GM21825 (cell line): ENCODE results near the gene MTA1.

Source experiments
- ATAC-seq: cut with Tn5 transposase; IDR thresholded peaks from one replicate; pipeline ENCODE4 v1.9.1; 2021; ENCODE audit warnings: mild to moderate bottlenecking, moderate library complexity; ENCODE audit not compliant: unreplicated experiment

MTA1 gene

GRCh38 chr14:105485739-105486162 is 66.1 kb downstream of the MTA1 start:
- no peak for ATAC-seq

- no peak for ATAC-seq
Measured at GRCh38 chr14:105486163-105486973, 66.7 kb downstream of the MTA1 start, which contains the start of gene CRIP1. Gene CRIP1 (plus strand): TSS chr14:105486886. CDS start chr14:105487260, 374 bp downstream.

GRCh38 chr14:105486974-105487448 is 67.4 kb downstream of the MTA1 start:
- no peak for ATAC-seq

GRCh38 chr14:105487449-105487985 is 67.9 kb downstream of the MTA1 start:
- no peak for ATAC-seq

- ATAC-seq: no peak
Measured at GRCh38 chr14:105487986-105488777, 68.6 kb downstream of the MTA1 start.

- no peak for ATAC-seq
Measured at GRCh38 chr14:105488781-105489541, 69.3 kb downstream of the MTA1 start.

- ATAC-seq: no peak
Measured at GRCh38 chr14:105489542-105490266, 70.1 kb downstream of the MTA1 start.

- peak; percentile 1 for ATAC-seq
Measured at GRCh38 chr14:105490267-105490571, 70.6 kb downstream of the MTA1 start.

- peak; percentile 54 for ATAC-seq
Measured at GRCh38 chr14:105490572-105491365, 71.1 kb downstream of the MTA1 start, which contains the start of gene TEDC1. Gene TEDC1 (plus strand): TSS chr14:105491246. CDS start chr14:105491376, 130 bp downstream.

- no peak for ATAC-seq
Measured at GRCh38 chr14:105491366-105491973, 71.8 kb downstream of the MTA1 start.

GRCh38 chr14:105492031-105492970 is 72.7 kb downstream of the MTA1 start:
- ATAC-seq: no peak

GRCh38 chr14:105492971-105493871 is 73.6 kb downstream of the MTA1 start:
- no peak for ATAC-seq

GRCh38 chr14:105493921-105494605 is 74.4 kb downstream of the MTA1 start:
- ATAC-seq: no peak

GRCh38 chr14:105494606-105494929 is 74.9 kb downstream of the MTA1 start:
- ATAC-seq: no peak

GRCh38 chr14:105495101-105495989 is 75.7 kb downstream of the MTA1 start:
- ATAC-seq: no peak
